GM21723 (cell line): ENCODE measurements around the gene CHTF18.
"Not testable (repeated sequence)": the region's sequence is repeated elsewhere in the genome, so short reads cannot be mapped to it uniquely, and the experiment has no call there.

ENCODE experiments used
- ATAC-seq: cut with Tn5 transposase; IDR thresholded peaks from one replicate; pipeline ENCODE4 v1.9.1; 2021; ENCODE audit warnings: mild to moderate bottlenecking, moderate library complexity; ENCODE audit not compliant: unreplicated experiment

Gene CHTF18

DNA sequence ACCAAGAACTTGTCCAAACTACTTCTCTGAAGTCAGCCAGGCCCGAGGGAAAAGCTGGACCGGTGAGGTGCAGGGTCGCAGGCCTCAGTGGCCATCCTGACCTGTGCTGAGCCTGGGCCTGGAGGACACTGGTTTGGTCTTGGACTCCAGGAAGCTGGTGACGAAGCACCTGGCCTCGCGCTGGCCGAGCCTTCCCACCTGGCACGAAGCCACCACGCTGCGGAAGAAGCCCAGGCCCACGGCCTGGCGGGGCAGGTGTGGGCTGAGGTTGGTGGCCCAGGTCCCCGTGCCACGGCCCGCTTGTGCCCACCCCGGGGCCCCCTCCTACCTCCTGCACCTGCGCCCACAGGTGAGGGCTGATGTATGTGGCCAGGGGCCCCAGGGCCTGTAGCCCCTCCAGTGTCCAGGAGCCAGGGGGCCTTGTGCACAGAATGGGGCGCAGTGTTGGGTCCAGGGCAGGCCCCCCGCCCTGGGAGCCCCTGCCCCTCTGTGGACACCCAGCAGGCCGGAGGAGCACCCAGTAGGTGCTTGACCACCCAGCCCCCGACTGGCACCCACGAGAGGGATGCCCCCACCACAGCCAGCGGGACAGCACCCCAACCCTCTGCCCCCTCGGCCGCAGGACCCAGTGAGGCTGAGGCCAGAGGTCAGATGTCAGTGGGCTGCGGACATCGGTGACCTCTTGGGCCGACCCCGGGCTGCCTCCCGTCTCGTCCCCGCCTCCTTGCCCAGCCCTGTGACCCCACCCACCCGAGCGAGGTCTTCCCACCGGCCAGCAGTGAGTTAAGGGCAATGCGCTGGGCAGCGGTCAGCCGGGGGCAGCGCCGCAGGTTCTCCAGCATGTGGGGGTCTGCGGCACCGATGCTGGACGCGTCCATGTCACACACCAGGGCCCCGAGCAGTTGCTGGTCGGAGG lies 14.1 kb upstream of the CHTF18 start:
- ATAC-seq, result no peak

GRCh38 chr16:775236-775796 lies 13.1 kb upstream of the CHTF18 start:
- ATAC-seq, result no peak

DNA sequence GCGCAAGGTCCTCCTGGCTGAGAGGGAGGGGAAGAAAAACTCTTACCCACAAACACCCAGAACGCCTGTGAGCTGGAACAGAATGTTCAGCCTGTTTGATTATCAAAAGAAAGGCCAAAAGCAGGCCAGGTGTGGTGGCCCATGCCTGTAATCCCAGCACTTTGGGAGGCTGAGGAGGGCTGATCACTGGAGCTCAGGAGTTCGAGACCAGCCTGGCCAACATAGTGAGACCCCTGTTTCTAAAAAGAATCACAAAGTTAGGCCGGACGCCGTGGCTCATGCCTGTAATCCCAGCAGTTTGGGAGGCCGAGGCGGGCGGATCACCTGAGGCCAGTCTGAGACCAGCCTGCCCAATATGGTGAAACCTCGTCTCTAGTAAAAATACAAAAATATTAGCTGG lies 12.1 kb upstream of the CHTF18 start:
- not testable (repeated sequence) for ATAC-seq

DNA sequence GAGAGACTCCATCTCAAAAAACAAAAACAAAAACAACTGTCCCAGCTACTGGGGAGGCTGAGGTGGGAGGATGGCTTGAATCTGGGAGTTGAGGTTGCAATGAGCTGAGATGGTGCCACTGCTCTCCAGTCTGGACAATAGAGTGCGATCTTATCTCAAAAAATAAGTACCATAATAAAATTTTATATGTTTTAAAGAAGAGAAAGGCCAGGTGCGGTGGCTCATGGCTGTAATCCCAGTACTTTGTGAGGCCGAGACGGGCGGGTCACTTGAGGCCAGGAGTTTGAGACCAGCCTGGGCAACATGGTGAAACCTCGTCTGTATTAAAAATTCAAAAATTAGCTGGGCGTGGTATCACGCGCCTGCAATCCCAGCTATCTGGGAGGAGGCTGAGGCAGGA lies 11.6 kb upstream of the CHTF18 start:
- no peak for ATAC-seq

GRCh38 chr16:777826-778225 lies 10.6 kb upstream of the CHTF18 start:
- no peak for ATAC-seq

GRCh38 chr16:778447-778846 lies 10.0 kb upstream of the CHTF18 start:
- ATAC-seq, result no peak

GRCh38 chr16:778909-779527 lies 9.4 kb upstream of the CHTF18 start:
- no peak for ATAC-seq

GRCh38 chr16:779561-779960 lies 8.9 kb upstream of the CHTF18 start:
- no peak for ATAC-seq

GRCh38 chr16:780296-780695 lies 8.1 kb upstream of the CHTF18 start:
- no peak for ATAC-seq

DNA sequence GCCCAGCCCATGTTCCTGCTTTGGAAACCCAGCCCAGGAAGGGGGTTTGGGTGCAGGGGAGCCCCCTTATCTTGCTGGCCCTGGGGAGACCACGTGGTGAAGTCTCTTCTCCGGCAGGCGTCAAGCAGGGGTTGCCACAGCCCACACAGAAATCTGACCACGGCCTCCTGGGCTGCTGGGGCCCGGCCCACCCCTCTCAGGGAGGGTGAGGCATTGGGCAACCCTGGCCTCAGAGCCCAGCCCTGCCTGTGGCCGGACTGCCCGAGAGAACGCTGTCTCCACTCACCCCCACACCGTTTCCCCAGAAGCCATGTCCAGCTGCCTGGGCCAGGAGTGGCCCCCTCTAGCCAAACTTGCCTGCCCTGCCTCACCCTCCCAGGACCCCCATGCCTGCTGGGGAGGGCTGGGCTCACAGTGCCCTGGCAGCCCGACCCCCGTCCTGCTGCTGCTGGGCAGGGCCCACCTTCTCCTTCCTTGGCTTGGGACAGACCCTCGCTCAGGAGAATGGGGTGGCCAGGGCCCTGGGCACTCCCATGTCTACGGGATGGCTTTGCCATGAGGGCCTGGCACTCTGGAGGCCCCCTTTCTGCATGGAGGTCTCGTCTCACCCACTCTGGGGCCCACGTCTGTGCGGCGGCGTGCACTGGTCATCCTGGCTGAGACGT lies 6.9 kb upstream of the CHTF18 start:
- ATAC-seq, result no peak

DNA sequence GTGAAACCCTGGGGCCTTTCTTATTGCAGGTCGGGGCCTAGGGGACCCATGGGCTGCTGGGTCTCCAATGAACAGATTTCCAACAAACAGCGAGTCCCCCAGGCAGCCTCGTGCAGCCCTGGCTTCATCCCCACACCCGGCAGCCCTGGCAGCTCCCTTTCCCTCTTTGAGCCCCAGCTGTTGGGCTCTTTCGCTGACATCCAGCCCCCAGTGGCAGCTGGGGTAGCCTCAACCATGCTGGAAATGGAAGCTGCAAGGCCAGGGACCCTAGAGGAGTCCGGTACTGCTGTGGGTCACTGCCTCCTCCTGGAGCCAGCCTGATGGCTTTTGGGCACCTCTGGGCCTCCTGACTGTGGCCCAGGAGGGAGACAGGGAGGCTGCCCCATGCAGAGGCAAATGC lies 6.2 kb upstream of the CHTF18 start:
- no peak for ATAC-seq

- ATAC-seq, result no peak
These were observed 5.5 kb upstream of the CHTF18 start for GRCh38 chr16:782766-783403.

DNA sequence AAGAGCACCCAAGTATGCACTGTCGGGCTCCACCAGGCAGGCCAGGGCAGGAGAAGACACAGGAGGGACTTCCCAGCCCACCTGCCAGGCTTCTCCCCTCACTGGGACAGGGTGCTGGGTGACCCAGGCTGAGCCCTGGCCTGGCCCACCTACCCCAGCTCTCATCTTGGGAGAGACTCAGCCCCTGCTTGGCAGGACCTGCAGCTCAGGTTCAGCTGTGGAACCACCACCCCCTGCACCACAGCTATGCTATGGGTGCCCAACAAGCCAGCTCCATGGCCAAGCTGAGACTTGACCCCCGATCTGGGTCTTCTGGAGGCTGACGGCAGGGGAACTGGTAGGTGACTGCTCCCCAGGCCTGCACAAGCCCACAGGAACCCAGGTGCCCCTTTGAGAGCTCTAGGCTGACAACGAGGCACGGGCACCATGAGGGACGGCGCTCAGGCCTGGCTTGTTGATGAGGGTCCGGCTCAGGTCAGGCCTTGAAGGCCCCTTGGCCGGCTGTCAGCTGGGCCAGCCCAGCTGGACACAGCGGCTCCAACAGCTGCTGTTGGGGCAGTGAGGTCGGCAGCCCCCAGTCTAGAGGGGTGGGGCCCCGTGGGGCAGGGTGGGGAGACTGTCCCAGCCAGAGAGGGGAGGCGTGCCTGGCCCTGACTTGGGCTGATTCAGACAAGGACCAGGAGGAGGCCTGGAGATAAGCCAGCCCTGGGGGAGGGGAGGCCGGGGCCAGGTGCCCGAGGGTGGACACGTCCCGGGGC lies 4.8 kb upstream of the CHTF18 start:
- no peak for ATAC-seq

GRCh38 chr16:784431-784830 lies 4.0 kb upstream of the CHTF18 start:
- ATAC-seq, result no peak

DNA sequence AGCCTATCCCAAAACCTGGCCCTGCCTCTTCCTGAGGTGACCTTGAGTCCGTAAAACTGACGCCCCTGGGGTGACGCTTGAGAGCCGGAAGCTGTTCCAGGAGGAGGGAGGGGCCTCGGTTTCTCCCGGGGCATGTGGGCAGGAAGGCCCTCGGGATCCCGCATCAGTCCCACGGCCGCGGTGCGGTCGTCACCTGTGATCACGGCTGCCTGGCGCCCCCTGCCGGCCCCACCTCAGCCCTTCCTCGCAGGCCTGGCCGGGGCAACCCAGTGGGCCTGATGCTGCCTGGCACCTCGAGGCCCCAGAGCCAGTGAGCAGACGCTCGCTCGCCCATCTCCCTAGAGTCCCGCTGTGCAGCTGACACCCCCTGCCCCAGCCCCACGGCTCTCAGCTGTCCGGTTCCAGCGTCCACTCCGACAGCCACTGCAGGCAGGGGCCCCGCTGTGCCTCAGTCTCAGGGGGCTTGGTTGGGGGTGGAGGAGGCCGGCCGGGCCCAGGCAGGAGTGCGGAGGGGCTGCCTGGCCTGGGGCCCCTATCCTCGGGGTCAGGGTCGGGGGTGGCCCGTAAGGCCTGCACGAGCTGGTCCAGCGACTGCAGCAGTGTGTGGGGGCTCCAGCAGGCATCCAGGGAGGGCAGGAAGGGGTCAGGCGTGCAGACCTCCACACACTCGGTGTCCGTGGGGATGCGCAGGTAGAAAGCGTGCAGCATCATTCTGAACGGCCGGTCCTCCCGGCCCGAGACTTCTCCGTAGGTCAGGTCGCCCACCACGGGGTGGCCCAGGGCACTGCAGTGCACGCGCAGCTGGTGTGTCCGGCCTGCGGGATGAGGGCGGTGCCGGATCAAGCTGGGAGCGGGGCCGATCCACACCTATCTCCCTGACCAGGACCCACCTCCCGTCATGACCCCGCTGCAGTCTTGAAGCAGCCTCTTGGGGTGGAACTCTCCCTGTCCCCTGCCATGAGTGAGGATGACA lies 2.6 kb upstream of the CHTF18 start:
- ATAC-seq, result no peak

- no peak for ATAC-seq
These were observed 976 bp upstream of the CHTF18 start for GRCh38 chr16:787321-787966.

DNA sequence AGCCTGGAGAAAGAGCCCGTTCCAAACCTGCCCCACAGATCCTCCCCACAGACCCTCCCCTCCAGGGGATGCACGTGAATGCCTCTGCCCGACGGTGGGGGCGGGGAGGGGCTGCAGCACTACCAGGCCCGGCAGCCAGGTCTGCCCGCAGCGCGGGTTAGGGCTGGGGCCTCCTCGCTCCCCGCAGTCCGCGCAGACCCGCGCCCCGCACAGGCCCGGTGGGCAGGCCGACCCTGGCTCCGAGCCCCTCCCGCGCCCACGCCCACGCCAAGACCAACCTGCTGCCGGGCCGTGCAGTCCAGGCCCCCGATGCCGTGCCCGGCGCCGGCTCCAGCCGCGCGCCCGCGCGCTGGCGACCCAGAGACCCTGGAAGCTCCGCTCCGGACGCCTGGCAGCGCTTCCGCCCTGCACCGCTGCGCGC lies 432 bp upstream of the CHTF18 start, which contains the start of gene RPUSD1:
RPUSD1 (minus strand) TSS at position 404 of the 421 bp plus-strand sequence. CDS start 644 bp downstream, outside the sequence.
- no peak for ATAC-seq

GRCh38 chr16:789191-789850 lies 901 bp downstream of the CHTF18 start:
- ATAC-seq, result no peak
